HEK293 (cell line): ENCODE measurements around the gene MCF2L.

Experiments used
- CTCF ChIA-PET: fragments of 350-600 bp; formaldehyde crosslinking; extraction: SDS; loops from one replicate; lab custom pipeline; 2021; ENCODE audit warnings: antibody characterized with exemption; lab: Yijun Ruan, JAX
- POLR2A ChIA-PET: fragments of 300-600 bp; formaldehyde crosslinking; extraction: SDS; loops from one replicate; lab custom pipeline; 2020; ENCODE audit warnings: antibody characterized with exemption, inconsistent platforms; lab: Yijun Ruan, JAX
- H3K27ac ChIP-seq: fragments of 200-500 bp; sonication (Bioruptor generic); 2 replicates; pipeline ENCODE4 v1.5.1; 2014; ENCODE audit warnings: low read depth, low read length, control low read depth, inconsistent platforms; ENCODE audit errors: extremely low read depth
- H3K36me3 ChIP-seq, 2 experiments: fragments of 200-500 bp in 1 of 2; sonication (Bioruptor generic) in 1 of 2; 1 replicate in 1 of 2; 2 replicates in 1 of 2; pipeline ENCODE4 v1.5.1; 2014 to 2017; ENCODE audit warnings: inconsistent platforms in 2 of 2, low read length in 2 of 2; ENCODE audit not compliant: control insufficient read depth in 2 of 2, insufficient read depth in 1 of 2
- H3K4me1 ChIP-seq: fragments of 200-500 bp; sonication (Bioruptor generic); 2 replicates; pipeline ENCODE4 v1.5.1; 2014; ENCODE audit warnings: mild to moderate bottlenecking, low read length, inconsistent platforms; ENCODE audit not compliant: control insufficient read depth, insufficient read depth
- H3K4me3 ChIP-seq: 2 replicates; pipeline ENCODE4 v1.5.1; 2011; ENCODE audit warnings: low read depth, mild to moderate bottlenecking, control low read depth, low read length, moderate library complexity
- H3K9me3 ChIP-seq: fragments of 200-500 bp; sonication (Bioruptor generic); 2 replicates; pipeline ENCODE4 v1.5.1; 2014; ENCODE audit warnings: low read depth, low read length, inconsistent platforms; ENCODE audit not compliant: control insufficient read depth, insufficient read depth
- BCL11A ChIP-seq: fragments of 450-650 bp; formaldehyde crosslinking; IDR thresholded peaks from 2 replicates; pipeline ENCODE4 v1.5.1; 2016; ENCODE audit warnings: low read depth, missing biosample characterization, missing genetic modification characterization
- KLF10 ChIP-seq: fragments of 450-650 bp; IDR thresholded peaks from 2 replicates; pipeline ENCODE4 v1.5.1; 2018; ENCODE audit warnings: missing biosample characterization, mild to moderate bottlenecking, missing genetic modification characterization
- TSHZ1 ChIP-seq: fragments of 450-650 bp; formaldehyde crosslinking; IDR thresholded peaks from 2 replicates; pipeline ENCODE4 v1.5.1; 2016; ENCODE audit warnings: missing biosample characterization, missing genetic modification characterization, borderline replicate concordance
- ZBTB20 ChIP-seq: fragments of 450-650 bp; formaldehyde crosslinking; IDR thresholded peaks from 2 replicates; pipeline ENCODE4 v1.5.1; 2016; ENCODE audit warnings: missing biosample characterization, missing genetic modification characterization
- ZBTB21 ChIP-seq: fragments of 450-650 bp; formaldehyde crosslinking; IDR thresholded peaks from 2 replicates; pipeline ENCODE4 v1.5.1; 2017; ENCODE audit warnings: missing biosample characterization, missing genetic modification characterization
- ZBTB26 ChIP-seq: fragments of 450-650 bp; formaldehyde crosslinking; optimal IDR thresholded peaks from 2 replicates; pipeline ENCODE3; 2016; ENCODE audit warnings: missing biosample characterization, mild to moderate bottlenecking, missing genetic modification characterization
- ZEB2 ChIP-seq: fragments of 450-650 bp; formaldehyde crosslinking; IDR thresholded peaks from 2 replicates; pipeline ENCODE4 v1.5.1; 2016; ENCODE audit warnings: missing biosample characterization, missing genetic modification characterization
- ZNF133 ChIP-seq: fragments of 450-650 bp; formaldehyde crosslinking; IDR thresholded peaks from 2 replicates; pipeline ENCODE4 v1.5.1; 2016; ENCODE audit warnings: missing biosample characterization, missing genetic modification characterization
- ZNF16 ChIP-seq: fragments of 450-650 bp; formaldehyde crosslinking; IDR thresholded peaks from 2 replicates; pipeline ENCODE4 v1.5.1; 2016; ENCODE audit warnings: low read depth, missing biosample characterization, missing genetic modification characterization
- ZNF2 ChIP-seq: fragments of 450-650 bp; formaldehyde crosslinking; IDR thresholded peaks from 2 replicates; pipeline ENCODE4 v1.5.1; 2016; ENCODE audit warnings: missing biosample characterization, missing genetic modification characterization
- ZNF239 ChIP-seq: fragments of 450-650 bp; formaldehyde crosslinking; IDR thresholded peaks from 2 replicates; pipeline ENCODE4 v1.5.1; 2016; ENCODE audit warnings: missing biosample characterization, missing genetic modification characterization
- ZNF423 ChIP-seq: fragments of 450-650 bp; formaldehyde crosslinking; IDR thresholded peaks from 2 replicates; pipeline ENCODE4 v1.5.1; 2016; ENCODE audit warnings: missing biosample characterization, missing genetic modification characterization
- ZNF561 ChIP-seq: fragments of 450-650 bp; IDR thresholded peaks from 2 replicates; pipeline ENCODE4 v1.5.1; 2018; ENCODE audit warnings: missing biosample characterization, missing genetic modification characterization, borderline replicate concordance
- ZNF600 ChIP-seq: fragments of 450-650 bp; formaldehyde crosslinking; IDR thresholded peaks from 2 replicates; pipeline ENCODE4 v1.5.1; 2016; ENCODE audit warnings: missing biosample characterization, missing genetic modification characterization
- ZNF701 ChIP-seq: fragments of 450-650 bp; formaldehyde crosslinking; IDR thresholded peaks from 2 replicates; pipeline ENCODE4 v1.5.1; 2016; ENCODE audit warnings: missing biosample characterization, missing genetic modification characterization
- ZNF76 ChIP-seq: fragments of 450-650 bp; formaldehyde crosslinking; IDR thresholded peaks from 2 replicates; pipeline ENCODE4; 2016; ENCODE audit warnings: low read depth, missing biosample characterization, missing genetic modification characterization, borderline replicate concordance
- TF ChIP-seq, protein P1 (sequence below): sonication (generic); formaldehyde crosslinking; IDR thresholded peaks from 2 replicates; pipeline ENCODE4 v1.8.1; 2022; ENCODE audit warnings: mild to moderate bottlenecking, moderate library complexity, missing genetic modification reagents
- TF ChIP-seq, protein P2 (sequence below): fragments of 450-650 bp; formaldehyde crosslinking; IDR thresholded peaks from 2 replicates; pipeline ENCODE4 v1.5.1; 2016; ENCODE audit warnings: missing biosample characterization, missing genetic modification characterization
- TF ChIP-seq, protein P3 (sequence below): fragments of 450-650 bp; formaldehyde crosslinking; IDR thresholded peaks from 2 replicates; pipeline ENCODE4 v1.5.1; 2016; ENCODE audit warnings: missing biosample characterization, missing genetic modification characterization

The MCF2L gene

GRCh38 chr13:112968910-112969691, at the start of gene MCF2L (continued):
- TF ChIP-seq TSHZ1 (tag by site-specific recombination) (no peak), ZNF16 (tag by site-specific recombination) (no peak), ZBTB20 (tag by site-specific recombination) (peak; percentile 59; the same call in 1 of the 2 replicates), ZBTB21 (tag by site-specific recombination) (0 out of 2 replicates have a peak, but pooled peaks have one; percentile 32), ZEB2 (tag by site-specific recombination) (peak; percentile 93), KLF10 (peak; percentile 97), ZBTB26 (tag by site-specific recombination) (peak; percentile 46), BCL11A (tag by site-specific recombination) (0 out of 2 replicates have a peak, but pooled peaks have one; percentile 16), ZNF423 (peak; percentile 6; the same call in 1 of the 2 replicates), ZNF239 (tag by site-specific recombination) (no peak), ZNF76 (tag by site-specific recombination) (peak; percentile 36; the same call in 1 of the 2 replicates), ZNF2 (0 out of 2 replicates have a peak, but pooled peaks have one; percentile 42), ZNF561 (tag by site-specific recombination) (peak; percentile 47; the same call in 1 of the 2 replicates)
- TF ChIP-seq, protein P1, sequence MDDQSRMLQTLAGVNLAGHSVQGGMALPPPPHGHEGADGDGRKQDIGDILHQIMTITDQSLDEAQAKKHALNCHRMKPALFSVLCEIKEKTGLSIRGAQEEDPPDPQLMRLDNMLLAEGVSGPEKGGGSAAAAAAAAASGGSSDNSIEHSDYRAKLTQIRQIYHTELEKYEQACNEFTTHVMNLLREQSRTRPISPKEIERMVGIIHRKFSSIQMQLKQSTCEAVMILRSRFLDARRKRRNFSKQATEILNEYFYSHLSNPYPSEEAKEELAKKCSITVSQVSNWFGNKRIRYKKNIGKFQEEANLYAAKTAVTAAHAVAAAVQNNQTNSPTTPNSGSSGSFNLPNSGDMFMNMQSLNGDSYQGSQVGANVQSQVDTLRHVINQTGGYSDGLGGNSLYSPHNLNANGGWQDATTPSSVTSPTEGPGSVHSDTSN (CRISPR knock-in tag): peak; percentile 42; the same call in 1 of the 2 replicates
- TF ChIP-seq, protein P2, sequence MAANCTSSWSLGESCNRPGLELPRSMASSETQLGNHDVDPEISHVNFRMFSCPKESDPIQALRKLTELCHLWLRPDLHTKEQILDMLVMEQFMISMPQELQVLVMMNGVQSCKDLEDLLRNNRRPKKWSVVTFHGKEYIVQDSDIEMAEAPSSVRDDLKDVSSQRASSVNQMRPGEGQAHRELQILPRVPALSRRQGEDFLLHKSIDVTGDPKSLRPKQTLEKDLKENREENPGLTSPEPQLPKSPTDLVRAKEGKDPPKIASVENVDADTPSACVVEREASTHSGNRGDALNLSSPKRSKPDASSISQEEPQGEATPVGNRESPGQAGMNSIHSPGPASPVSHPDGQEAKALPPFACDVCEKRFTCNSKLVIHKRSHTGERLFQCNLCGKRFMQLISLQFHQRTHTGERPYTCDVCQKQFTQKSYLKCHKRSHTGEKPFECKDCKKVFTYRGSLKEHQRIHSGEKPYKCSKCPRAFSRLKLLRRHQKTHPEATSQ (tag by site-specific recombination): no peak

GRCh38 chr13:112923962-112924361, 45.1 kb upstream of the MCF2L start:
- Histone ChIP-seq H3K36me3 (no peaks in the 10 kb centered on the region), H3K4me3 (no peak overlapping the region), H3K27ac (no peak overlapping the region), H3K4me1 (no peaks in the 10 kb centered on the region)
- POLR2A ChIA-PET: no interaction called here
- TF ChIP-seq ZNF701 (tag by site-specific recombination): no peak
- TF ChIP-seq ZNF133: no peak
- TF ChIP-seq, protein P3, sequence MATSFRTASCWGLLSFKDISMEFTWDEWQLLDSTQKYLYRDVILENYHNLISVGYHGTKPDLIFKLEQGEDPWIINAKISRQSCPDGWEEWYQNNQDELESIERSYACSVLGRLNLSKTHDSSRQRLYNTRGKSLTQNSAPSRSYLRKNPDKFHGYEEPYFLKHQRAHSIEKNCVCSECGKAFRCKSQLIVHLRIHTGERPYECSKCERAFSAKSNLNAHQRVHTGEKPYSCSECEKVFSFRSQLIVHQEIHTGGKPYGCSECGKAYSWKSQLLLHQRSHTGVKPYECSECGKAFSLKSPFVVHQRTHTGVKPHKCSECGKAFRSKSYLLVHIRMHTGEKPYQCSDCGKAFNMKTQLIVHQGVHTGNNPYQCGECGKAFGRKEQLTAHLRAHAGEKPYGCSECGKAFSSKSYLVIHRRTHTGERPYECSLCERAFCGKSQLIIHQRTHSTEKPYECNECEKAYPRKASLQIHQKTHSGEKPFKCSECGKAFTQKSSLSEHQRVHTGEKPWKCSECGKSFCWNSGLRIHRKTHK (tag by site-specific recombination): no peak
- TF ChIP-seq ZNF600: no peak
- TF ChIP-seq, all 188 proteins: peak for 0
- CTCF ChIA-PET: no interaction called here
- no peaks in the 10 kb centered on the region for H3K9me3 ChIP-seq
